HG03575 (cell line): ENCODE data around the gene C1orf141.
A peak's percentile ranks its signal among the peaks of the same experiment; 100 is the strongest.
"Not testable (repeated sequence)": the region's sequence is repeated elsewhere in the genome, so short reads cannot be mapped to it uniquely, and the experiment has no call there.

Source experiments
- ATAC-seq: cut with Tn5 transposase; IDR thresholded peaks from one replicate; pipeline ENCODE4 v1.9.1; 2021; ENCODE audit not compliant: unreplicated experiment, insufficient number of reproducible peaks, low FRiP score; ENCODE audit errors: extremely low read depth

The C1orf141 gene

DNA sequence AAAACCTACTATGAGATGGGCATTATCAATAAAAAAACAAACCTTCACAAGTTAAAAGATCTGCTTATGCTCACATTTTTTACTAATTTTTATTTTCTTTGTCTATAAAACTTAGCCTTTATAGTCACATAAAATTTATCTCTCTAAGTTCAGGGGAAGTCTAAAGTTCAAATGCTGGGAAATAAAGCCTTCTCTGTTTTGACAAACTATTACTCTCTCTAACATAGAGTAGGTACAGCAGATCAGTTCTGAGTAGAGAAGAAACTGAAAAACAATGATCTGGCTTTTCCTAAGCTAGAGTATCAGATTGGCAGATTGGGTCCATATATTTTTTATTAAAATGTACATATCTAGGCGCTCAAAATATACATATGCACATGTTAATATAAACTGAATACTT lies 31.2 kb downstream of the C1orf141 start:
- no peak for ATAC-seq

DNA sequence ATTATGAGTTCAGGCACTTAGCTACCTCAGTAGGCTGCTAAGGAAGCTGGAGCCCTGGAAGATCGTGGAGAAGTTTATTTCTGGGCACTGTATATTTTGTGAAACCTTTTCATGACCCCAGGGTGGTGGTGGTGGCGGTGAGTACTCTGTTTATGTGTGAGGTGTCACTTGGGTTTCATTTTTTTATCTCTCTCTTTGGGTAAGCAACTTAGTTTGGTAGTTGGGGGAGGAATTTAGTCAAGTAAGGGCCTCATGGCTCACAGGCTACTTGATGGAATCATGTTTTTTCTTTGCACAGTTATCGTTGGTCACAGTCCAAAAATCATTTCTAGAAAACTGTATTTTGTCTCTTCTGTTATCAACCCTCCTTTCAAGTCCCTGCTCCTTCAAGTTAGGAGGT lies 33.9 kb downstream of the C1orf141 start:
- ATAC-seq = no peak

DNA sequence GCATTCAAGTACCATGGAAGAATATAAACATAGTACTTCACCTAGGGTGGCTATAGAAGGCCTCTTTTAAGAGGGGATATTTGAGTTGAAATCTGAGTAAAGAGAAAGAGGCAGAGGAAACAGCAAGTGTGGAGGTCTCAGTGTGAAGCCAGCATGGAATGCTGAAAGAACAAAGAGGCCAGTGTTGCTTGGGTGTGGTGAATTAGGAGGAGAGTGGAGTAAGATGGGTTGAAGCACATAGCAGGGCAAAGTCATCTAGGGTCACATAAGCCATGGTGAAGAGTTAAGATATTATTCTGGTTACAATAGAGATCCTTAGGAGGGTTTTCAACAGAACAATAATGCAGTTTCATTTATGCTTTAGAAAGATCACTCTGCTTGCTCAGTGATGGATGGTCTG lies 37.5 kb downstream of the C1orf141 start:
- no peak for ATAC-seq

DNA sequence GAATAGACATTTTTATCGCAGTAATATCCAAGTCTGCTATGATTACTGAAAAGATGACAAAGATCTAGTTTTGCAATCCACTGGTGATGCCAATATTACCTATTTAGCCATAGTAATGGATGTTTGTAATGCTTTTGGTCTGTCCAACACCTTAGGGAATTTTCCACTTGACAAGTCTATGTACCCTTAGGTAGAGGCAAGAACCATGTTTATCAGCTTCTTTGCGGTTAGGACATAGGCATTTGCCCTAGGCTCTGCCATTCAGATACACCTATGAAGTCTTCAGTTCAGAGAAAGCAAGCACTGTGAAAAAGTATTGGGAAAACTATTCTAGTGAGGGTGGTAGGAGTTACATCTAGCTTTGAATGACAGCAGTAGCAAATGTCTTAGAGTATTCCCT lies 40.6 kb downstream of the C1orf141 start:
- no peak for ATAC-seq

DNA sequence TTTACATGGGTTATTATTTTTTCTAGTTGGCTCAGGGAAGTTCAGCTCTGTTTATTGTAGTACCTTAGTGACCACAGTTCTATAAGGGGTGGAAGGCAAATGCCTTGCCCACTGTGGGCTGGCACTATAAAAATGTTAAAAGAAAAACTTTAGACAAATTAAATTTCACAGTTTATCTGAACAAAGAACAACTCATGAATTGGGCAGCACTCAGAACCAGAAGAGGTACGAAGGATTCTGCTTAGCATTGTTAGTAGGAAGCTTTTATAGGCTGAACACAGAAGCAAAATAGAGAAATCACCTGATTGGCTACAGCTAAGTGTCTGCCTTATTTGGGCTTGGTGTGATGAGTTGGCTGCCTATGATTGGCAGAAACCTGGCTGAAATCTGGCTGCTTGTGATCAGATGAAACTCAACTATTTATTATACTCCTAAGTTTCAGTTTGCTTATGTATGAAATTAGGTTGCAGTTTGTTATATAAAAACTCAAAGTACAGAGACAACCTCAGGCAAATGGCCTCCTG lies 45.0 kb downstream of the C1orf141 start:
- no peak for ATAC-seq

DNA sequence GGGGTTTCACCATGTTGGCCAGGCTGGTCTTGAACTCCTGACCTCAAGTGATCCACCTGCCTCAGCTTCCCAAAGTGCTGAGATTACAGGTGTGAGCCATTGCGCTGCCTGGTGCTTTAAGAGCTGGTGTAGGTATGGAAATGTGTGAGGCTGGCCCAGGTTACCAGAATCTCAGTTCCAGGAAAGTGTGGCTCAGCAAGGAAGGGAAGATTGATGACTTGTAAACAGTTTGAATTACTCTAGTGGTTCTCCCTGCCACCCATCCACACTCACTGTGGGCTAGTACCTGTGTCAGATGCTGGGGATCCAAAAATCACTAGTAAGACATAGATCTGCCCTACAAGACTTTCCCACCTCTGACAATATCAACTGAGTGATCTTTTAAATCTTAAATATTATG lies 46.3 kb downstream of the C1orf141 start:
- no peak for ATAC-seq

DNA sequence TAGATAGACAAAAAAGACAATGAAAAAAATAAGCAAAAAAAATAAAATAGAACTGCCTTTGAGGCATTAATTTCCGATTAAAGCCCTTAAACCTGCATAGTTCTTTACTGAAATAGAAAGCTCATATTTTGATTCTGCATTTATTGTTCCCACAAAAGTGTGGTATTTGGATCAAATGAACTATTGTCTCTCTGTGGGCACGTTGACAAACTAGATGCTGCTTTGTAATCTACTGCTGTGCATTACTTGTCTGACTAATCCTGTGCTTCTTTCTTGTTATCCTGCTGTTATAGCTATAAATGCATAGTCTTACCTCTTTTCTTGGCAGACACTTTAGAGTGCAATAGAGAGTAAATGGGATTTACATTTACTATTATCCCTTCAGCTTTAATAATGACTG lies 49.4 kb downstream of the C1orf141 start:
- no peak for ATAC-seq

DNA sequence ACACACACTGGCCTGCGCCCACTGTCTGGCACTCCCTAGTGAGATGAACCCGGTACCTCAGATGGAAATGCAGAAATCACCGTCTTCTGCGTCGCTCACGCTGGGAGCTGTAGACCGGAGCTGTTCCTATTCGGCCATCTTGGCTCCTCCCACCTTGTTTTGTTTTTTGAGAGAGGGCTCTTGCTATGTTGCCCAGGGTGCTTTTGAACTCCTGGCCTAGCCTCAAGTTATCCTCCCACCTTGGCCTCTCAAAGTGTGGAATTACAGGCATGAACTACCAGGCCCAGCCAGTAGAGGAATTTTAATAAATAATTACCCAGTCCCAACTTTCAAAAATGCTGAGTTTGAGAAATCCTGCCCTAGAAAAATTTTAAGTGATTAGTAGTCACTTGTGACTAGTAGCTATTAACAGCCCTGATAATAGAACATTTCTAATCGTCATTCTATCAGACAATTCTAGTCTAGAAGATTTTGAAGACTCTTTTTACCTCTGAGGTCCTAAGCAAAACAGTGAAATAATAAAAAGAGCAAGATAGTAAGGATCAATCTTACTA lies 49.9 kb downstream of the C1orf141 start:
- no peak for ATAC-seq

DNA sequence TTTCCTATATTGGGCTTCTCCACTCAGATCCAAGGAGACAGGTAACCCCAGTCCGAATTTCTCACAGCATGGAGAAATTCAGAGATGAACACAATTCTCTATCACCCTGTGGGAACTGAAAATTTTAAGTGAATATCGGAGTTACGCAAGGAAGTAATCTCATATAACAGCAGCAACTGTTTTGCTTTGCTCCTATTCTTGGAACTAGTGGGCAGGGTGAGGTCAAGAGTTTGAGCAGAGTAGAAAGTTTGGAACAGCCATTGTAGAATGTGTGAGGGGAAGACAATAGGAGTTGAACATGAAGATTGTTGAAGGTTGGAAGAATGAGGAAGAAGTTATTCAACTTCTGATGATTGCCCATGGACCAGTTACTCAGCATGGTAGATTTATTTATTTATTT lies 56.5 kb downstream of the C1orf141 start:
- ATAC-seq = no peak

DNA sequence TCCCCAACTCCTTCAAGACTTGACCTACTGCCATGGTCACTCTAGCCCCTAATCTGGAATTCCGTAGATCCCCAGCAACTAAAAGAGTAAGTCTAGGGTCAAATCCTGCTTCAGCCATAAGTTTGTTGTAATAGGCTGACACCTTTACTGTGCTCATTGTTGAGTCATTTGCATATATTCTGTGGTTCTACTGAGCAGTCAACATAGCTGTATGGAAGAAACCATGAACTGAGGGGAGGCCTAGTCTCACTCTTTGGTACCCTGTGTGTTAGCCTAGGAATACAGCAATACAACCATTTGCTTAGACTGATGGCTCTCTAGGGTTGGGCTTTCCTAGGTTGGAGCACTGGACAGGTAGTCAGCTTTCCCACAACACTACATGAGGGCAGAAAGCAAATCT lies 57.2 kb downstream of the C1orf141 start:
- no peak for ATAC-seq

DNA sequence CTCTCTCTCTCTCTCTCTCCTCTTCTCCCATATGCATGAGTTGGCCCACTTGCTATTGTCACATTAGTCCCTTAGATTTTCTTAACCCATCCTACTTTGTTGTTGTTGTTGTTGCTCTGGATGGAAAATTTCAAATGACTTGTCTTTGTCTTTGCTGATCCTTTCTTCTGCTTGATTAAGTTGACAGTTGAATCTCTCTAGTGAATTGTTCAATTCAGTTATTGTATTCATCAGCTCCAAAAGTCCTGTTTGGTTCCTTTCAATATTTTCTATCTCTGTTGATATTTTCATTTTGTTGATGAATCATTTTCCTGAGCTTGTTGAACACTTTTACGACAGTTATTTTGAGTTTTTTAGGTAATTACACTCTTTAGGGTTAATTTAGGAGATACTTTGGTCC lies 62.0 kb downstream of the C1orf141 start:
- no peak for ATAC-seq

DNA sequence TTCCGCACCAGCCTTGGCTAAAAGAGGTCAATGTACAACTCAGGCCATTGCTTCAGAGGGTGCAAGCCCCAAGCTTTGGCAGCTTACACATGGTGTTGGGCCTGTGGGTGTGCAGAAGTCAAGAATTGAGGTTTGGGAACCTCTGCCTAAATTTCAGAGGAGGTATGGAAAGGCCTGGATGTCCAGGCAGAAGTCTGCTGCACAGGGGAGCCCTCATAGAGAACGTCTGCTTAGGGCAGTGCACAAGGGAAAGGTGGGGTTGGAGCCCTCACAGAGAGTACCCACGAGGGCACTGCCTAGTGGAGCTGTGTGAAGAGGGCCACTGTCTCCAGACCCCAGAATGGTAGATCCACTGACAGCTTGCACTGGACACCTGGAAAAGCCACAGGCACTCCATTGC lies 67.1 kb downstream of the C1orf141 start:
- ATAC-seq = not testable (repeated sequence)

DNA sequence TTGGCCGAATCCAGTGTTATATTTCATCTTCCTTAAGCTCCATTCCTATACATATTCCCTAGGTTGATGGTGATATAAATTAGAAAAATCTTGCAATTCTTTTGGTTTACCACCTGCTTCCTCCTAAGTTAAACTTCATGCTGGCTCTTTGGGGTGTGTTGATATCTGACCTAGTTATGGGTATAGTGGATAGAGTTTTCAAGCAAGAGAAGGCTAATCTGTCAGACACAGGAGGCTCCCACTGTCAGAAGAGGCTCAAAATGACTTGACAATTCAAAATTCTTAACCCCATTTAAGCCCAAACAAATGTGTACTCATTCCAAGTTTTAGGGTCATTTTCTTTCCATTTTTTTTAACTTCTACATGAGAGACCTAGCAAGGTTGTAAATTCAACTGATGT lies 72.4 kb downstream of the C1orf141 start:
- ATAC-seq = no peak

DNA sequence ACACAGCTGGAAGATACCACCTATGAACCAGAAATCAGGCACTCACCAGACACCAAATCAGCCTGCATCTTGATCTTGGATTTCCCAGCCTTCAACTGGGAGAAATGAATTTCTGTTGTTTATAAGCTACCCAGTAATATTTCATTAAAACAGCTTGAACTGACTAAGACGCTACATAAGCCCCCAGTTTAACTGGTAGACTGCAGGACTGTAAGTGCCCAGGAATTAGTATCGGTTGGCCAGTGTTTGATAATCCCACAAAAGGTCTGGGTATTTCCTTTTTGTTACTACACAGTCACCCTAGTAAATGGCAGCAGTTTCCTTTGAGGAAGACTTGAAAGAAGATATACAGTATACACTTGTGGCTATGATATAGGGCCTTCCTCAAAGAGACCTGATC lies 73.5 kb downstream of the C1orf141 start:
- no peak for ATAC-seq

DNA sequence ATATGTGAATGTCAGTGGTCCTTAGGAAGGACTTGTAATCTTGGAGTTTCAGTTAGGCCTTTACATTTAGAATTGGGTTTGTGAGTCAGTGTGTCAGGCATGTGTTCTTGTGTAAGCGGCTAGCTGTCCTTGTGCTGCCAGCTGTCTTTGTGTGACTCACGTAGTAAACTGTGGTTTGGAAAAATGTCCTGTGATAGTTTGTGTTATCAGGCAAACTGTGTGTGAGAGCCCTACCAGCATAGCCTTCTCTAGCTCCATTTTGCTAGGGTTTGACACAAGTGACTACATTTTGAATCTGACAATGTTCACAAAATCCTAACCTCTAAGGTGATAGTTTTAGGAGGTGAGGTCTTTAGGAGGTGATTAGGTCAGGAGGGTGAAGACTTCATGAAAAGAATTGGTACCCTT lies 74.0 kb downstream of the C1orf141 start:
- no peak for ATAC-seq

DNA sequence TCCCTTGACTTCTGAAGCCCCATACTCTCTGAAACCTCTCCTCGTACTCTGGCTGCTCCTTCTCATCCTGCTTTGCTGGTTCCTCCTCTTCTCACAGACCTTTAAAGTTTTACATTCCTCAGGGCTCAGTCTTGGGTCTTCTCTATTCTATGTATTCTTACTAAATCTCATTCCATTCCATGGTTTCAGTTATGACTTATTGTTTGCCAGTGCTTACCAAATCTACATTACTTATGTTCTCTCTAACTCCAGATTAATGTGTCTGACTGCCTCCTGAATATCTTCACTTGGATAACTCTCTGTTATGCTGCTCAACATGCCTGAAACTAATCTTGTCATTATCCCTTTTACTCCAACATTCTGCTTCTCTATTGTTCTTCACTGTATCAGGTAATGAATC lies 75.4 kb downstream of the C1orf141 start:
- no peak for ATAC-seq

DNA sequence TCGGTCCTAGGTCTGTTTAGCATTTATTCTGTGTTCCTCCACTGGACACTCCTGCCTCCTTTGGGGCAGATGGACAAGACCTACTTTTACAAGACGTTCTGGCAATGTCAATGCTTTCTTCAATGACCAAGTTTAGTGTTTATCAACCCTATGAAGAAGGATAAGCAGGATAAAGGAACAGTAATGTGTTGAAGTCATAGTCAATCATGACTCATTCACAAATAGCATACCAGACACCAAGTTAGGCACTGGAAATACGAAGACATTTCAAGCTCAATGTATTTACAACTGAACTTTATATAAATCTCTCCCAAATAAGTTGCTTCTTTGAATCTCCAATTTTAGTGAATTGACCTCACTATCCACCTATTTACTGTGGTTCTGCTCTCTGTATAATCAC lies 76.0 kb downstream of the C1orf141 start:
- no peak for ATAC-seq

DNA sequence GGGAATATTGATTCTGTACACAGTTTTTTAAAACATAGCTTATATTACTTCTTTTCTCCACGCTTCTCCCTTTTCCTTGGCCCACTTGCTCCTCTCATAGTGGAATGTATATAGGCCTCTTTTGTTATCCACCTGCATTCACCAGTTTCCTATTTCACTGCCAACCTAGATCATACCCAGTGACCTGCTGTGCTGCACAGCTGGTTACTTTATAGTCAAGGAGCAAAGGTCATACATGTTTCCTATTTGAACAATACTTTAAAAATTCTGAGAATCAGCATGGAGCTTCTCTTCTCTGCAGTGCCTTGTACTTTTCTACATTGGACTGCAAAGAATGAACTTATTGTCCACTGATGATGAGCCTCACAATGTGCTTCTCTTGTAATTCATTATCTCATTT lies 76.5 kb downstream of the C1orf141 start:
- no peak for ATAC-seq

DNA sequence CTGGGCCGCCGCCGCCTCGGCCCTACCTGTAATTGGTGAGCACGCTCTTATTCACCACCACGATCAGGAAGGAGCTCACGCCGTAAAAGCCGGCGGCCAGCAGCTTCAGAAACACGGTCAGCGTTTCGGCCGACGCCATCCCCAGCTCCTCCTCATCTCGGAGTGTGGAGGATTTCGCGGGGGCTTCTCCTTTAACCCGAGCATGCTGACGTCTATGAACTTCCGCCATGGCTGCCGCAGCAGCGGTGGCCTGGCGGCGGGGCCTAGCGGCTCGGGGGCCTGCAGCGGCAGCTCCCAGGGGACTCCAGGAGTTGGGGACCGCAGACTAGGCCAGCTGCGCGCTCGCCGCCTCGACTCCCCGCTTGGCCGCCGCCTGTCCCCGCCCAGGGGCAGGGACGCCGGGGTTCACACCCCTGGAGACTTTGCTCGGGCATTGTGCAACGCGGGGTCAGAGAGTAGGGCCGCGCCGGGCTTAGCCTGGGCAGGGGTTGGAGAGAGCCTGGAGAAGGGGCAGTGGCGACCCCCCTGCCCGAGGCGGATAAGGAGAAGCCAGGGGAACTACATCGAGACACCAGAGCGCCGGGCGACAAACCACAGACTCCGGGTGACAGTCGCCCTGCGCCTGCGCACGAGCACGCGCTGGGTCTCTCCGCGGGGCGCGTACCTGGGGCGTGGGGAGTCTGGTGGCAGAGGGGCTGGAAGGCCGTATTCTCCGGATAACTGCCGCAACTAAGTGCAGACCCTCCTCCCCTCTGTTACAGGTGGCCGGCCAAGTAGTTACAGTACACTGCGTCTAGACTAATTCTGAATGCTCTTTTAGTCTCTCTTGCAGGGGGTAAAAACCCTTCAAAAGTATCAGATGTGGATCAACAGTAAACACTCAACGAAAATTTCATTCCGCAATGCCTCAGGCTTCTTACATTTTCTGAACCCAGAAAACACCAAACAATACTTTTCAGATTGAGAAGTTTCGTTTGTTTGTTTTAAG lies 80.7 kb downstream of the C1orf141 start, which contains the start of gene SLC35D1:
Gene SLC35D1 (minus strand): TSS at position 364 of the 988 bp plus-strand sequence. CDS start 135 bp downstream, at position 229.
- peak; percentile 40 for ATAC-seq

DNA sequence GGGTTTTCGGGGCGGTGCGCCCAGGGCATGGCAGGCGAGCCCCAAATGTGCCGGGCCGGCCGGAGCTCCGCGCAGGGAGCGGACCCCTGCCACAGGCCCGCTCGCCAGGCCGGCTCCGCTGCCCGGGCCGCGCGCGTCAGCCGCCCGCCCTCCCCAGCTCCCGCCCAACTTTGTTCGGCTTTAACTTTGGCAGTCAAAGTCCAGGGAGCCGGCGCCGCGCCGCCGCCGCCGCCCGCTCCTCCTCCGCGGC lies 81.3 kb downstream of the C1orf141 start:
- ATAC-seq = peak; percentile 24
